OCI-LY1 (cell line): ENCODE results near the gene KRT16.
"Not testable (repeated sequence)": the region's sequence is repeated elsewhere in the genome, so short reads cannot be mapped to it uniquely, and the experiment has no call there.

Experiments used
- H2AFZ ChIP-seq: fragments of 200-600 bp; sonication (generic), shearing (Covaris generic); 2 replicates; pipeline ENCODE4 v1.6.0; 2014; ENCODE audit warnings: antibody characterized with exemption, mild to moderate bottlenecking, low read length
- H3F3A ChIP-seq: fragments of 200-600 bp; sonication (generic), shearing (Covaris generic); 2 replicates; pipeline ENCODE4 v1.6.0; 2014; ENCODE audit warnings: mild to moderate bottlenecking, antibody characterized with exemption, low read length, moderate library complexity; ENCODE audit not compliant: insufficient read depth
- H3K27ac ChIP-seq: fragments of 200-600 bp; sonication (generic); 2 replicates; pipeline ENCODE4 v1.5.1; 2014; ENCODE audit warnings: low read length, mixed run types, mild to moderate bottlenecking, low read depth; ENCODE audit not compliant: poor library complexity, severe bottlenecking
- H3K27me3 ChIP-seq: fragments of 200-600 bp; sonication (generic); 2 replicates; pipeline ENCODE4 v1.6.0; 2014; ENCODE audit warnings: antibody characterized with exemption, mild to moderate bottlenecking, low read length, moderate library complexity; ENCODE audit not compliant: insufficient read depth
- H3K36me3 ChIP-seq: fragments of 200-600 bp; sonication (generic); 2 replicates; pipeline ENCODE4 v1.6.1; 2014; ENCODE audit warnings: mild to moderate bottlenecking, antibody characterized with exemption, low read length, moderate library complexity, mixed read lengths; ENCODE audit not compliant: insufficient read depth
- H3K4me1 ChIP-seq: fragments of 200-600 bp; sonication (generic); 2 replicates; pipeline ENCODE4 v1.5.1; 2014; ENCODE audit warnings: mild to moderate bottlenecking, low read length, moderate library complexity; ENCODE audit not compliant: insufficient read depth, severe bottlenecking
- H3K4me2 ChIP-seq: fragments of 200-600 bp; sonication (generic), shearing (Covaris generic); 2 replicates; pipeline ENCODE4 v1.6.1; 2014; ENCODE audit warnings: low read length
- H3K4me3 ChIP-seq: fragments of 200-600 bp; sonication (generic); 2 replicates; pipeline ENCODE4 v1.5.1; 2014; ENCODE audit warnings: low read length, low read depth, mild to moderate bottlenecking, mixed read lengths; ENCODE audit not compliant: poor library complexity, severe bottlenecking
- H3K79me2 ChIP-seq: fragments of 200-600 bp; shearing (Covaris generic); 2 replicates; pipeline ENCODE4 v1.6.1; 2016; ENCODE audit warnings: mixed run types, low read length, mixed read lengths; ENCODE audit not compliant: insufficient read depth
- H3K9ac ChIP-seq: fragments of 200-600 bp; sonication (generic), shearing (Covaris generic); 2 replicates; pipeline ENCODE4 v1.6.1; 2014; ENCODE audit warnings: mild to moderate bottlenecking, low read length, mixed read lengths
- H3K9me2 ChIP-seq: fragments of 200-600 bp; sonication (generic), shearing (Covaris generic); 2 replicates; pipeline ENCODE4 v1.6.1; 2014; ENCODE audit warnings: low read depth, mild to moderate bottlenecking, low read length, mixed read lengths
- H3K9me3 ChIP-seq: fragments of 200-600 bp; shearing (Covaris generic); 2 replicates; pipeline ENCODE4 v1.6.1; 2014; ENCODE audit warnings: low read length, mixed read lengths
- H4K20me1 ChIP-seq: fragments of 200-600 bp; sonication (generic), shearing (Covaris generic); 2 replicates; pipeline ENCODE4 v1.6.0; 2016; ENCODE audit warnings: mild to moderate bottlenecking, low read length; ENCODE audit not compliant: insufficient read depth
- CTCF ChIP-seq: fragments of 200-600 bp; sonication (generic), shearing (Covaris generic); IDR thresholded peaks from 2 replicates; pipeline ENCODE4 v1.5.1; 2017; ENCODE audit warnings: mild to moderate bottlenecking, antibody characterized with exemption, low read length, moderate library complexity, mixed read lengths
- EZH2 ChIP-seq: fragments of 200-600 bp; sonication (generic), shearing (Covaris generic); IDR thresholded peaks from 2 replicates; pipeline ENCODE4 v1.8.0; 2017; ENCODE audit warnings: borderline replicate concordance, mixed run types, mild to moderate bottlenecking, antibody characterized with exemption, low read length, moderate library complexity, mixed read lengths

Gene KRT16

GRCh38 chr17:41620583-41621434, 8.2 kb upstream of the KRT16 start:
- Histone ChIP-seq H3K9me3 (no peaks in the 10 kb centered on the region), H3K4me1 (no peaks in the 10 kb centered on the region), H3K36me3 (no peaks in the 10 kb centered on the region), H2AFZ (no peak overlapping the region), H3K4me3 (no peak overlapping the region), H3K27ac (no peak overlapping the region), H3K9me2 (no peaks in the 10 kb centered on the region), H3F3A (no peaks in the 10 kb centered on the region), H4K20me1 (no peaks in the 10 kb centered on the region), H3K27me3 (no peaks in the 10 kb centered on the region), H3K9ac (no peak overlapping the region), H3K4me2 (no peak overlapping the region), H3K79me2 (no peaks in the 10 kb centered on the region)
- TF ChIP-seq CTCF (no peak), EZH2 (no peak)

- not testable (repeated sequence) for H3K9ac ChIP-seq, H3K4me3 ChIP-seq, H3F3A ChIP-seq
These were observed 7.5 kb upstream of the KRT16 start for GRCh38 chr17:41619927-41620582.

GRCh38 chr17:41619036-41619926, 6.7 kb upstream of the KRT16 start:
- no peak overlapping the region for H3K9ac ChIP-seq
- H3K4me2 ChIP-seq = no peak overlapping the region
- no peaks in the 10 kb centered on the region for H3K79me2 ChIP-seq
- H3K27me3 ChIP-seq = no peaks in the 10 kb centered on the region
- no peaks in the 10 kb centered on the region for H3F3A ChIP-seq
- no peaks in the 10 kb centered on the region for H4K20me1 ChIP-seq
- no peaks in the 10 kb centered on the region for H3K4me1 ChIP-seq
- H2AFZ ChIP-seq = no peak overlapping the region
- H3K9me3 ChIP-seq = no peaks in the 10 kb centered on the region
- H3K27ac ChIP-seq = no peak overlapping the region
- H3K36me3 ChIP-seq = no peaks in the 10 kb centered on the region
- TF ChIP-seq CTCF (no peak), EZH2 (no peak)
- no peak overlapping the region for H3K4me3 ChIP-seq
- H3K9me2 ChIP-seq = no peaks in the 10 kb centered on the region

More at GRCh38 chr17:41619927-41620582, 7.5 kb upstream of the KRT16 start:
- H3K4me1 ChIP-seq, H3K9me3 ChIP-seq, H2AFZ ChIP-seq, H3K9me2 ChIP-seq, H3K4me2 ChIP-seq, H4K20me1 ChIP-seq, H3K27ac ChIP-seq, H3K36me3 ChIP-seq, H3K27me3 ChIP-seq, H3K79me2 ChIP-seq: not testable (repeated sequence)
